HG02759 (cell line): Measurements from ENCODE around the gene MAP2K4.
"Not testable (repeated sequence)": the region's sequence is repeated elsewhere in the genome, so short reads cannot be mapped to it uniquely, and the experiment has no call there.

Source experiments
- ATAC-seq: cut with Tn5 transposase; IDR thresholded peaks from one replicate; pipeline ENCODE4 v1.9.1; 2021; ENCODE audit warnings: mild to moderate bottlenecking, moderate library complexity; ENCODE audit not compliant: unreplicated experiment

The MAP2K4 gene

DNA sequence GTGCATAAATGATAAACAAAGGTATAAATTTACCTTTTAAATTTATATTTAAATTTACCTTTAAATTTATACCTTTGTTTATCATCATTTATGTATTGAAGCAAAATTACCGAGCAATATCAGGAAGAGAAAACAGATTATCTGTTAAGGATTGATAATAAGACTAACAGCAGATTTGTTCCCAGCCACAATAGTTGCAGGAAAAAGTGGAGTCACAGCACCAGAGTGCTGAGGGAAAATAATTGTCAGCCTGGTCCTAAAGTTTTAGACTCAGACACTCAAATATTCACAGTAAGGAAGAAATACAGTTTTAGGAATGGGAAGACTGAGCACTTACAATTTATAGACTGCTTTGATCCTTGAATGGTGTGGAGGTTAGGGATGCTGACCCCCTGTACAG, 117.2 kb downstream of the MAP2K4 start:
- no peak for ATAC-seq

DNA sequence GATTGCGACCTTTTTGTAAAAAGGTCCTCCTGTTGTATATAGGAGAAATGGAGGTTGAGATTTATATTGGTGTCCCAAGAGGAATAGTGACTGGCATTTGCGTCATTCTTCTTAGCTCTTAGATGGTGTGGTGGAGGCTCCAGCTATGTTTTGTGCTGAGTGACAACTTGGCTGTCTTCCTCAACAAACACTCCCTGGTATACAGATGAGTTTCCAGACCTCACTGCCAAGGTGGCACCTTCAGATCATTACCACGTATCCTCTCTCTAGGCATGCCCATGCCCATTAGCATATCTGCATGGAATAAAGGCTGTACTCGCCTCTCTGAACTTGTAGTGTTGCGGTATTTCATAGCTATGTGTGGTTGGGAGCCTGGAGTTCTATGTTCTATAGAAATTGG, 120.0 kb downstream of the MAP2K4 start:
- no peak for ATAC-seq

DNA sequence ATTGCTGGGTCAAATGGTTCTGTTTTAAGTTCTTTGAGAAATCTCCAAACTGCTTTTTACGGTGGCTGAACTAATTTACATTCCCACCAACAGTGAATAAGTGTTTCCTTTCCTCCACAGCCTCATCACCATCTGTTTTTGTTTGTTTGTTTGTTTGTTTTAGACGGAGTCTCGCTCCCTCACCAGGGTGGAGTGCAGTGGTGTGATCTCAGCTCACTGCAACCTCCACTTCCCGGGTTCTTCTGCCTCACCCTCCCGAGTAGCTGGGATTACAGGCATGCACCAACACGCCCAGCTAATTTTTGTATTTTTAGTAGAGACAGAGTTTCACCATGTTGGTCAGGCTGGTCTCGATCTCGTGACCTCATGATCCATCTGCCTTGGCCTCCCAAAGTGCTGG, 141.5 kb downstream of the MAP2K4 start:
- not testable (repeated sequence) for ATAC-seq

DNA sequence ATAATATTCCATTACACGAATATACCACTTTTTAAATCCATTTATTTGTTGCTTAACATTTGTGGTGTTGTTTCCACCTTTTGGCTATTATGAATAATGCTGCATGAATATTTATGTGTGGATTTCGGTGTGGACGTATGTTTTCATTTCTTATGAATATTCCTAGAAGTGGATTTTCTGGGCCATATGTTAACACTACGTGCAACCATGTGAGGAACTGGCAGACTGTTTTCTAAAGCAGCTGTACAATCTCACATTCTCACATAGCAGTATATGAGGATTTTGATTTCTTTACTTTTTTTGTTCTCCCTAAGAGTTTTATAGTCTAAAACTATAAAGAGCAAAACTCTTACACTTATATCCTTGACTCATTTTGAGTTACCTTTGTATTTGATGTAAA, 143.4 kb downstream of the MAP2K4 start:
- ATAC-seq, result no peak

DNA sequence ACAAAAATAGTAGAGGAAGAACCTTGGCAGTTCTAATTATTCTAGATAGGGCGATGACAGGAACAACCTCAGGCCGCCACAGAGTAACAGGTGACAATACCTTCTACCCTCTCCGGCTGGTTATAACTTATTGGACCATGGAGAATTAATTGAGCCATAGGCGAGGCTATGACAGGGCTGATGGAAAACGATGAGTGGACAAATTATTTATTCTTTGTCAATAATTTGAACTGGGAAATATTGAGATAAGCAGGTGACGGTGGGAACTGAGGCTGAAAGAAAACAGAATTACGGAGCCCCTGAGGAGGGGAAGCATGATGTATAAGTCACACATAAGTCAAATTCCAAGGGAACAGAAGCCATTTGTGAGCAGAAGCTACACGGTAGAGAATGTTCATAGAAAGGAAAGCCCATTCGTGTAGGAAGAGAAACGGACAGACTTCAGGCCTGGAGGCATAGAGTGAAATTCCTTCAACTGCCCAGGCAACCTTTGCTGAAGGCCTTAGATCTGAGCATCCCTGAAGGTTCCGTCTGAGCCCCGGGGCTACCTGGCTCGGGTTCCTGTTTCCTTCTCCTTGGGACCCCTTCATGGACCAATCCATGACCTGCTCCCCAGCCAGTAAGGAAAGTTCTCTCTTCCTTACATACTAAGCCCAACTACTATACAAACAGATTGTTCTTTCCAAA, 158.1 kb downstream of the MAP2K4 start:
- no peak for ATAC-seq

DNA sequence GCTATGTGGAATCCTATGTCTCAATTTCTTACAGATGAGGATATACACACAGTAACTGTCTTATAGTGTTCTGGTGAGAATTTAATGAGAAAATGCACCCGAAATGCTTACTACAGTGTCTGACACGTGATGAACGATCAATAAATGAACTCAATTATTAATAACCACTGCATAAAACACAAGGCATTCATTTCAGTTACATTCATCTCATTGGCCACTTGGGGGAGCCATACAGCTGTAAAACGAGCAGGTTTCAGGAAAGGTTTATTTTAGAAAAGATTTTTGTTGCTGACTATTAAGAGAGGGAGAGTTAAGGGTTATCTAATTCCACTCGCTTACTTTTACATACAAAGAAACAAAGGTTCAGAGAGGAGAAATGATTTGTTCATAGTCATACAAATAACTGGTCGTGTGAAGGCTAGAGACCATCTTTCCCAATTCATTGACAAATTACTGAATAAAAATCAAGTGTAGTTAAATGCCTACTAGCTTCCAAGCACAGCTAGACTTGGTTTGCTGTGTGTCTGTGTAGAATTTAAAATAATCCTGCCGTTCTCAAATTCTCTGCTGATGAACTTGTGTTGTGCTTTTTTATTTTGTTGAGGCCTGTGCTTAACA, 160.1 kb downstream of the MAP2K4 start:
- ATAC-seq, result no peak

DNA sequence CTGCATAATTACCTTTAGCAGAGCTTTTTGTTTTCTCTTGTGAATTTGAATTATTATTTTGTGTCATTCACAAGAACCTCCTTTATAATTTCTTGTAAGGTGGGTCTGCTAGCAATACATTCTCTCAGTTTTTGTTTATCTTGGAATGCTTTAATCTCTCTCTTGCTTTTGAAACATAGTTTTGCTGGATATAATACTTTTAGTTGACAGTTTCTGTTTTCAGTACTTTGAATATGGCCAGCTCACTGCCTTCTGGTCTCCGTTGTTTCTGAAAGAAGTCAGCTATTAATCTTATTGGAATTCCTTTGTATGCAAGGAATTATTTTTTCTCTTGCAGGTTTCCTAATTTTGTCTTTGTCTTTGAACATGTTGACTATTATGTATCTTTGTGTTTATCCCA, 167.0 kb downstream of the MAP2K4 start:
- ATAC-seq, result no peak

DNA sequence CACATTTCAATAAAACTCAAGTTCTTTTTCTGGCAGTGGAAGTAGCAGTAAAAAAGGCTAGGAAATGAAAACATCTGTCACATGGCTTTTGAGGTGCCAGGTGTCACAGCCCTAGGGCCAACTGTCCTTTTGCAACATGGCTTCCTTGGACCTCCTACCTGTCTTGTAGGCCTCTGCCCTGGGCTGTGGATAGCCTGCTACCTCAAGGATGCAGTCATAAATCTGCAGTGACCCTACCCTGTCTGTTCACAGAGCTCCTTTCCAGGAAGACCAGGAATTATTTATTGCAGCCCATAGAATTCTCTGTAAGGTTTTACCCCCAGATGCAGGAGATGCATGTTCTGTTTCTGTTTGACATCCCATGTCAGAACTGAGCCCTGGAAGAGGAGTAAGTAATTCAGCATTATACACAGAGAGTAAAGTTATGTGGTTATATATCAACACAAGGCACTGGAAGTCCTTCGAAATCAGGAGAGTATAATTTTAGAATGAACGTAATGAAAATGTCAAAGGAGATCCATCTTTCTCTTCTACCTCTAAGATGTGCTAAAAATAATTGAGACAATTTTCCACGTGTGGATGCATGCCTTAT, 172.6 kb downstream of the MAP2K4 start:
- ATAC-seq, result no peak
